Caki2 (cell line): Measurements from ENCODE around the gene MIAT. TPM values are rescaled to one million over a fixed set of nuclear protein-coding genes. Genes with fewer than 3 reads are reported as not detected.

Experiments
- DNase-seq: peaks from one replicate; pipeline ENCODE4 v3.0.0-alpha.2; 2015; ENCODE audit warnings: low read depth
- in situ Hi-C: cut with HindIII; loops from 2 replicates; pipeline ENCODE4 v1.10.0; 2016; ENCODE audit warnings: low sequenced_read_pairs, low pct_unique_long_range_greater_than_20kb, mixed read lengths
- total RNA-seq: library from RNA; depleted of rRNA; stranded (reverse); fragments of >200 nt; shearing (Covaris generic); gene quantifications from 2 replicates; pipeline ENCODE4 v1.2.3, GENCODE V29; 2014; ENCODE audit warnings: low replicate concordance; rRNA removed

MIAT gene
- total RNA-seq, 1 experiment from 2014 or later = 0.20 TPM

GRCh38 chr22:26711205-26711963 is 54.0 kb downstream of the MIAT start:
- in situ Hi-C loops = no loop called here
- no peak for DNase-seq

DNA sequence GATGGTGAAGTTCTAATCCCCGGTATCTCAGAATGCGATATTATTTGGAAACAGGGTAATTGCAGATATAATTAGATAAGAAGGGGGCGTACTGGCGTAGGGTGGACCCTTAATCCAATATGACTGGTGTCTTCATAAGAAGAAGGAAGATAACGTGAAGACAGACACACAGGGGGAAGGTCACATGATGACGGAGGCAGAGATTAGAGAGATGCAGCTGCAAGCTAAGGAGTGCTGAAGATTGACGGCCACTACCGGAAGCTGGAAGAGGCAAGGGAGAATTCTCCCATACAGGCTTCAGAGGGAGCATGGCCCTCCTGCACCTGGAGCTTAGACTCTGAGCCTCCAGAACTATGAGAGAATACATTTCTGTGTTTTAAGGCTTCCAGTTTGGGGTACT is 54.8 kb downstream of the MIAT start:
- in situ Hi-C loops = no loop called here
- DNase-seq = no peak

GRCh38 chr22:26713823-26714449 is 56.5 kb downstream of the MIAT start:
- in situ Hi-C loops = no loop called here
- DNase-seq = peak; percentile 13

DNA sequence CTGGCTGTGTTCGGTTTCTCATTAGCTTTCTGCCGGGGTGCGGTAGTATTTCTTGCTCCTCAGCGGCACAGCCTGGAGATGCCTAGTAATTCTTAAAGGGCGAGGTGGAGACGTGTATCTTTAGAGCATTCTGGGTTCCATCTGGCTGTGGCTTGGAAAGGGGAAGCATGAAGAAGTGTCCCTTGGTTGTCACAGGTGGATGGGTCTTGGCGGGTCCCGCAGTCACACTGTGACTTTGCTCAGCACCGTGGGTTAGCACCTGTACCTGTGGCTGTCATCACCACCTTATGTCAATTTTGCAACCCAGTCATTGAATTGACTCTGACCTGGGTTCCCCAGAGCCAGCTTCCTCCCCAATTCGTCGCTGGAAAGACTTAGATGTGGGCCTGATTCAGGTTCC is 57.6 kb downstream of the MIAT start:
- in situ Hi-C loops = no loop called here
- no peak for DNase-seq

DNA sequence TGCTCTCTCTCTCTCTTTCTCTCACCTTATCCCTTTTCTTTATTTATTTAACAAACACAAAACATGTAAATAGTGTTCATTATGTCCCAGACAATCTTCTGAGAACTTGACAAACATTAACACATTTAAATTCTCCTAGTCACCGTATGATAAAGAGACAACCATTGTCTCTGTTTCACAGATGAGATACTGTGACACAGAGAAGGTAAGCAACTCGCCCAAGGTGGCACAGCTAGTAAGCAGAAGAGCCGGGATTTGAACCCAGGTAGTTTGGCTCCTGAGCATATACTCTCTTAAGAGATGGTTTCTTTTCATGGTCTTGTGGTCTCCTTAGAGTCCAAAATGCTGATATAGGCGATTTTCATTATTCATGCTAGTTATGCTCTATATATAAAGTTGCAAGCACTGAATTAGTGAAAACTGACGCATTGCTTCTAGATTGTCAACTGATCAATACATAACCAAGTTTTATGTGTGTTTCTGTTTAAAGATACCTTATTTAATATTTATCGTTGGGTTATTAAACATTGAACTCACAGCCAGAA is 58.1 kb downstream of the MIAT start:
- in situ Hi-C loops = no loop called here
- no peak for DNase-seq

DNA sequence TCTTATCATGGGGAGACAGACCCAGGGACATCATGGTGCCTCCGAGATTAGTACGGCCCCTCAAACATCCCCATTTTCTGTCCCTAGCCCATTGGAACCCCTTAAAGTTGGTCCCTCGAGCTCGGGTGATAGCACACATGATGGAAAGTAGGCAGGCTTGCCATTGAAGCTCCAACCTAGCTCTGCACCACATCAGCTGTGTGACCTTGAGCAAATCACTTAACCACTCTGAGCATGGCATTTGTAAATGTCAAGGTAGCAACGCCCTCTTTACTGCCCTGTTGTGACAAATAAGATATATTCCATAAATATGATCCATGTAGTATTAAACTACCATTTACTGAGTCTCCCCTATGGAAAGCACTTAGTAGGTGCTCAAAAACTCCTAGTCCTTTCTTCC is 61.1 kb downstream of the MIAT start:
- DNase-seq = no peak
- in situ Hi-C loops = no loop called here

- in situ Hi-C loops = no loop called here
- DNase-seq = peak; percentile 90
Measured at GRCh38 chr22:26718905-26719304, 61.5 kb downstream of the MIAT start.

DNA sequence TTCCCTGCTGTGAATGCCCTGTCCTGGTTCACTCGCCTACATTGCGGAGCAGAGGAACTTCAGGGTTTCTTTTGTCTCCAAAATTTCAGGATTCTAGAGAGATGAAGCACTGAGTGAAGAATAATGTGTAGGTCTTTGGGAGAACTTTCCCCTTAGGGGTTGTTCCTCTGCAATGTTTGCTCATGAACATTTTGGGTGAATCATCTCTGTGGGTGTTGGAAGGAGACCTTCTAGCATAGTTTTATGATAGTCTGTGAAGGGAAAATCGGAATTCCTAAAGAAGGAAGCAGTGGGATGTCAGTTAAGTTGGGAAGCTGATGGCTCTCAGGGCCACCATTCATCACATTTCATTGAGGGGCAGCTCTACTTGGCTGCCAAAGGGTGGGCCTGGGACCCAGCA is 64.8 kb downstream of the MIAT start:
- no peak for DNase-seq
- in situ Hi-C loops = no loop called here

DNA sequence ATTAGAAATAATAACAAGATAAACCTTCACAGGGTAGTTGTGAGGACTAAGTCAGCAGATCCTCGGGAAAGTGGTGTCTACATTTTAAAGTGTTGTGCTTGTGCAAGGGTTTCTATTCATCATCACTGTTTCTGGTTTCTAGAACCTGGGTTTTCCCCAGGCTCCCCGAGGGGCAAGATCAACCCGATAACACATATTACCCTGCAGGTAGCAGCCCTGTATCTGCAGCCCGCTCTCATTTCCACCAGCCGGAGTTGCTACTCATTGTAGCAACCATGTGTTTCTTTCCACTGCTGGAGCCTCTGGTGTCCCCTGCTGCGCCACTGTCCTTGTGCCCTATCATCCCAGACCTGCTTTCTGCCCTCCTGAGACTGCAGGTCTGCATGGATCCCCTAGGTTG is 67.0 kb downstream of the MIAT start:
- in situ Hi-C loops = no loop called here
- no peak for DNase-seq

GRCh38 chr22:26725012-26725676 is 67.8 kb downstream of the MIAT start:
- no peak for DNase-seq
- in situ Hi-C loops = no loop called here

Other genes starting within 250 kb of the MIAT start
- gene ASPHD2, start 228.3 kb upstream of the MIAT start, total RNA-seq = 2.3 and 3.1 TPM in 2 replicates
- gene HPS4, start 173.8 kb upstream of the MIAT start, total RNA-seq = 43.8 and 87.4 TPM in 2 replicates
- gene SRRD, start 173.7 kb upstream of the MIAT start, total RNA-seq = 38.6 and 41.7 TPM in 2 replicates
- gene TFIP11, start 145.1 kb upstream of the MIAT start, total RNA-seq = 39.7 and 49.4 TPM in 2 replicates
- gene TPST2, start 67.5 kb upstream of the MIAT start, total RNA-seq = 17.3 and 31.2 TPM in 2 replicates
- not detected in 2 replicates for gene CRYBB1, start 39.6 kb upstream of the MIAT start, total RNA-seq
- gene CRYBA4, start 35.6 kb upstream of the MIAT start, total RNA-seq = not detected in 2 replicates